RWPE2 (cell line): ENCODE data around the gene SPCS2.
"Not testable (repeated sequence)": the region's sequence is repeated elsewhere in the genome, so short reads cannot be mapped to it uniquely, and the experiment has no call there.

Experiments used
- ATAC-seq: fragments of 200-7000 bp; cut with Tn5 transposase; 3 replicates; pipeline ENCODE4 v1.9.1; 2021; ENCODE audit warnings: low read depth
- DNase-seq: peaks from one replicate; pipeline ENCODE4 v3.0.0-alpha.2; 2020; ENCODE audit warnings: low spot score
- H3K27ac ChIP-seq: fragments of 450-650 bp; 2 replicates; pipeline ENCODE4 v1.5.1; 2017; ENCODE audit warnings: mild to moderate bottlenecking; ENCODE audit not compliant: poor library complexity, severe bottlenecking
- H3K27me3 ChIP-seq: fragments of 250-450 bp; sonication (Bioruptor Pico); 2 replicates; pipeline ENCODE4 v1.5.1; 2021; ENCODE audit warnings: mild to moderate bottlenecking, moderate library complexity; ENCODE audit not compliant: insufficient read depth, poor library complexity, severe bottlenecking
- H3K36me3 ChIP-seq: fragments of 250-450 bp; sonication (Bioruptor Pico); 2 replicates; pipeline ENCODE4 v1.5.1; 2020; ENCODE audit warnings: low read depth, mild to moderate bottlenecking, moderate library complexity
- H3K4me1 ChIP-seq: fragments of 250-450 bp; sonication (Bioruptor Pico); 2 replicates; pipeline ENCODE4 v1.5.1; 2021; ENCODE audit warnings: mild to moderate bottlenecking, moderate library complexity; ENCODE audit not compliant: insufficient read depth, poor library complexity, severe bottlenecking
- H3K4me3 ChIP-seq: fragments of 250-450 bp; sonication (Bioruptor Pico); 2 replicates; pipeline ENCODE4 v1.5.1; 2021; ENCODE audit warnings: mild to moderate bottlenecking, moderate library complexity; ENCODE audit not compliant: severe bottlenecking
- H3K9me3 ChIP-seq: fragments of 250-450 bp; sonication (Bioruptor Pico); 2 replicates; pipeline ENCODE4 v1.5.1; 2021; ENCODE audit warnings: mild to moderate bottlenecking, moderate library complexity; ENCODE audit not compliant: severe bottlenecking
- CTCF ChIP-seq: fragments of 450-650 bp; IDR thresholded peaks from one replicate; pipeline ENCODE4 v1.5.1; 2017; ENCODE audit warnings: mild to moderate bottlenecking, moderate library complexity; ENCODE audit not compliant: poor library complexity, severe bottlenecking

The SPCS2 gene

DNA sequence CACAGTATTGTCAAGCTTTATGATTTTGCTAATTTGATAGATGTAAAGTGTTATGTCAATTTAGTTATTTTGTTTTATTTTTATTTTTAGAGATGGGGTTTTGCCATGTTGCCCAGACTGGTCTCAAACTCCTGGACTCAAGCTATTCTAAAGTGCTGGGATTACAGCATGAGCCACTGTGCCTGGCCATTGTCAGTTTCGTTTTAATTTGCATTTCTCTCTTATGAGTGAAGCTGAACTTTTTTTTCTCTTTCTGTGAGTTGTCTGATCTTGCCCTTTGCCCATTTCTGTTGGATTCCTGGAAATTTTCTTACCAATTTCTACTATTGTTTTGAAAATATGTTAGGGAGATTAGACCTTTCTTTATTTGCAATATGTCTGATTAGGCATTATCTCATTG, 55.1 kb downstream of the SPCS2 start:
- no peak overlapping the region for H3K4me3 ChIP-seq
- H3K4me1 ChIP-seq = no peaks in the 10 kb centered on the region
- H3K9me3 ChIP-seq = no peaks in the 10 kb centered on the region
- H3K36me3 ChIP-seq = peaks cover 21% of the 10 kb centered on the region
- H3K27me3 ChIP-seq = no peaks in the 10 kb centered on the region
- no peak for TF ChIP-seq CTCF
- DNase-seq (no peak), ATAC-seq (no peak)
- no peak overlapping the region for H3K27ac ChIP-seq

DNA sequence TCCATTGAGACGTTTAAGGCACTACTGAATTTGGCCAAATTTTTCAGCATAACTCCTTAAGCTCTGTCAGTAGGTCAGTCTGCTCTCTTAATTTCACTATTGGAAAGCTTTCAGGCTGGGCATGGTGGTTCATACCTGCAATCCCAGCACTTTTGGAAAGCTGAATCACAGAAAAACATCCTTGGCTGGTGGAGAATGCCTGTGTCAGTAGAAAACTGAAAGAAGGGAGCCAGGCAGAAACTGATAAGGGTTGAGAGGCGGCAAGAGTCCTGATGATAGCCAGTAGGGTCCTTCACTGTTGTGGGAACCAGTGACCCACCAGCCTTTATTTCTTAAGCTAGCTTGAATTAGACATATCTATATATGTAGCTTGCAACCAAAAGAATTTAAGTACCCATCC, 62.3 kb downstream of the SPCS2 start:
- Histone ChIP-seq H3K4me1 (no peaks in the 10 kb centered on the region), H3K9me3 (no peaks in the 10 kb centered on the region), H3K36me3 (peaks cover 13% of the 10 kb centered on the region), H3K4me3 (no peak overlapping the region), H3K27me3 (no peaks in the 10 kb centered on the region), H3K27ac (no peak overlapping the region)
- no peak for ATAC-seq
- no peak for DNase-seq
- TF ChIP-seq CTCF = no peak

DNA sequence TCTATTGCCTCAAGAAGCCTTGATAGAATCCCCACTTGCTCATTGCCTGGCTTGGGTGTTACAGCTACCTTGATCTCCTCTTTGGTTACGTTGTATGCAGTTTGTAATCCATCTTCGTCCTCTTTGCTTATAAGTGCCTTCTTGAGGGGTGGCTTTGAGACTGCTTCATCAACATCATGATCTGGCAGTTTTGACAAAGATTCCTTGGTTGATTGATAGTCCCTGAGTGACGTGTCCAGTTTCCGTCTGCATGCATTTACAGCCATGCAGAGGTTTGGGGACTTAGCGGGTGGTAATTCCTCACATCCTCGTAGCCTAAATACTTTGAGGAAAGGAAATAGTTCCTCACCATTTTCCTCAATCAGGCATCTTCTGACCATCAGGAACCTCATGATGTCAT, 62.8 kb downstream of the SPCS2 start:
- no peak for ATAC-seq
- no peaks in the 10 kb centered on the region for H3K27me3 ChIP-seq
- TF ChIP-seq CTCF = no peak
- no peak overlapping the region for H3K4me3 ChIP-seq
- H3K4me1 ChIP-seq = no peaks in the 10 kb centered on the region
- no peak for DNase-seq
- peaks cover 8% of the 10 kb centered on the region for H3K36me3 ChIP-seq
- no peaks in the 10 kb centered on the region for H3K9me3 ChIP-seq
- H3K27ac ChIP-seq = no peak overlapping the region

DNA sequence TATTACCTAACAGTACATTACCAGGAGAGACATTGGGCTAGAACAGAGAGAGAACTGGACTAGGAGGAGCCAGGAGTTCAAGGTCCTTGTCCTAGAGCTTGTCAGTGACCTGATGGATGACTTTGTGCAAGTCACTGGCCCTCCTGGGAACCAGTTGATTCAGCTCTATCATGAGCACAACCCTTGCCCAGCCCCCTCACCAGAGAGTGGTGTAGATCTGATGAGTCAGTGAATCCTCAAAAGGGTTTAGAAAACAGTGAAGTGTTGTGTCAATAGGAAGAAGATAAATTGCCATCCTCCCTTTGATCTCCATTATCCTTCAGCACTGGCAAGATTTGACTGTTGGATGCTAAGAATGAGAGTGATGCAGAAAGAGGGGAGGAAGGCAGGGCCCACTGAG, 64.0 kb downstream of the SPCS2 start:
- DNase-seq (no peak), ATAC-seq (no peak)
- H3K4me1 ChIP-seq = no peaks in the 10 kb centered on the region
- no peak for TF ChIP-seq CTCF
- H3K36me3 ChIP-seq = 0 out of 2 replicates have a peak, but pooled peaks cover under 1% of the 10 kb centered on the region
- no peaks in the 10 kb centered on the region for H3K27me3 ChIP-seq
- H3K4me3 ChIP-seq = no peak overlapping the region
- H3K9me3 ChIP-seq = no peaks in the 10 kb centered on the region
- no peak overlapping the region for H3K27ac ChIP-seq

DNA sequence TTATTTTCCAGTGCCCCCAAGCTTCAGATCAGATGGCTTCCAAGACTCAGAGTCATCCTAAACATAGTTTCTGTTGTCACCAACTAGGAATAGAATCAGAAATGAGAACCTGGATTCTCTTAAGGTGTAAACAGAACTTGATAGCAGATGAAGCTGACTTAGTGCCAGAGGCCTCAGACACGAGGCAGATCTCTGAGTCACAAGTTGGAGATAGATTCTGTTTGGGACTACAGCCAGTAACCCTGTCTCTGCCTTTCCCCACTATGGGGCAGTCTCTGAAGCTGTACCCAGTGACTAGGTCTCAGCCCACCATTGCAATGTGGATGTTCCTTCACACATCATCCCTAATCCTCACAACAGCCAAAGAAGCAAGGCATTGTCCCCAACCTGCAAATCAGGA, 65.1 kb downstream of the SPCS2 start:
- H3K9me3 ChIP-seq = no peaks in the 10 kb centered on the region
- no peaks in the 10 kb centered on the region for H3K4me1 ChIP-seq
- no peak overlapping the region for H3K4me3 ChIP-seq
- no peak overlapping the region for H3K27ac ChIP-seq
- DNase-seq (no peak), ATAC-seq (peak; percentile 57; the same call in 1 of the 3 replicates)
- no peaks in the 10 kb centered on the region for H3K36me3 ChIP-seq
- no peaks in the 10 kb centered on the region for H3K27me3 ChIP-seq
- no peak for TF ChIP-seq CTCF

DNA sequence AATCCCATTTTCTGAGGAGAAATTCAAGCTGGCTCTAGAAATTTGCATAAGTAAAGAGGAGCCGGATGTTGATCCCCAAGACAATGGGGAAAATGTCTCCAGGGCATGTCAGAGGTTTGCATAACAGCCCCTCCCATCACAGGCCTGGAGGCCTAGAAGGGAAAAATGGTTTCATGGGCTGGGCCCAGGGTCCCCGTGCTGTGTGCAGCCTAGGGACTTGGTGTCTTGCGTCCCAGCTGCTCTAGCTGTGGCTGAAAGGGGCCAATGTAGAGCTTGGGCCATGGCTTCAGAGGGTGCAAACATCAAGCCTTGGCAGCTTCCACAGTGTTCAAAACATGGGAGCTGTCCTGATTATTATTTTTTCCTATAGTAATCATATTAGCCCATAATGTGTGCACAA, 70.1 kb downstream of the SPCS2 start:
- H3K4me1 ChIP-seq, DNase-seq, ATAC-seq, H3K36me3 ChIP-seq, H3K9me3 ChIP-seq, H3K4me3 ChIP-seq, H3K27ac ChIP-seq, H3K27me3 ChIP-seq: not testable (repeated sequence)

DNA sequence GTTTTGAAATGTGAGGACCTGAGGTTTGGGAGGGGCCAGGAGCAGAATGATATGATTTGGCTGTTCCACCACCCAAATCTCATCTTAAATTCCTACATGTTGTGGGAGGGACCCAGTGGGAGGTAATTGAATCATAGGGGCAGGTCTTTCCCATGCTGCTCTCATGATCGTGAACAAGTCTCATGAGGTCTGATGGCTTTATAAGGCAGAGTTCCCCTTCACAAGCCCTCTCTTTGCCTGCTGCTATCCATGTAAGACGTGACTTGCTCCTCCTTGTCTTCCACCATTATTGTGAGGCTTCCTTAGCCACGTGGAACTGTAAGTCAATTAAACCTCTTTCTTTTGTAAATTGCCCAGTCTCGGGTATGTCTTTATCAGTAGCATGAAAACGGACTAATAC, 71.3 kb downstream of the SPCS2 start:
- H3K27ac ChIP-seq, H3K27me3 ChIP-seq, H3K9me3 ChIP-seq, H3K4me3 ChIP-seq, ATAC-seq, H3K4me1 ChIP-seq, DNase-seq, H3K36me3 ChIP-seq: not testable (repeated sequence)
